Liver (tissue), 3 donors: ENCODE results near the gene TCERG1L.

Source experiments
- ATF3 ChIP-seq: IDR thresholded peaks from 2 replicates; pipeline ENCODE4 v1.6.1; 2016; ENCODE audit warnings: antibody characterized with exemption
- EGR1 ChIP-seq, 2 donors: IDR thresholded peaks; 2 replicates each; pipeline ENCODE4 v1.6.1; 2016 to 2018; ENCODE audit warnings: antibody characterized with exemption in 2 of 2, low read depth in 2 of 2
- FOXA1 ChIP-seq: IDR thresholded peaks from 2 replicates; pipeline ENCODE4 v1.6.1; 2016; ENCODE audit warnings: antibody characterized with exemption
- FOXA2 ChIP-seq: IDR thresholded peaks from 2 replicates; pipeline ENCODE4 v1.6.1; 2016; ENCODE audit warnings: antibody characterized with exemption
- GABPA ChIP-seq, 2 donors: IDR thresholded peaks in 1 of 2; conservative IDR thresholded peaks in 1 of 2; 2 replicates each; pipeline ENCODE4 v1.6.1; 2016; ENCODE audit warnings: antibody characterized with exemption in 2 of 2, mild to moderate bottlenecking in 1 of 2, moderate library complexity in 1 of 2
- JUND ChIP-seq, 2 donors: IDR thresholded peaks; 2 replicates each; pipeline ENCODE4 v1.6.1; 2016; ENCODE audit warnings: antibody characterized with exemption in 2 of 2
- RAD21 ChIP-seq, 2 donors: IDR thresholded peaks; 2 replicates each; pipeline ENCODE4 v1.6.1; 2016; ENCODE audit warnings: antibody characterized with exemption in 2 of 2, mild to moderate bottlenecking in 2 of 2
- REST ChIP-seq: IDR thresholded peaks from 2 replicates; pipeline ENCODE4 v1.6.1; 2016; ENCODE audit warnings: antibody characterized with exemption, mild to moderate bottlenecking
- SP1 ChIP-seq: IDR thresholded peaks from 2 replicates; pipeline ENCODE4 v1.6.1; 2018; ENCODE audit warnings: antibody characterized with exemption, mild to moderate bottlenecking
- TAF1 ChIP-seq: conservative IDR thresholded peaks from 2 replicates; pipeline ENCODE4 v1.6.1; 2016; ENCODE audit warnings: antibody characterized with exemption, mild to moderate bottlenecking
- YY1 ChIP-seq: IDR thresholded peaks from 2 replicates; pipeline ENCODE4 v1.6.1; 2016; ENCODE audit warnings: antibody characterized with exemption, mild to moderate bottlenecking
- ZBTB33 ChIP-seq: IDR thresholded peaks from 2 replicates; pipeline ENCODE4 v1.6.1; 2016; ENCODE audit warnings: antibody characterized with exemption
- TF ChIP-seq, protein P1 (sequence below): fragments of 150-350 bp; IDR thresholded peaks from 2 replicates; pipeline ENCODE4 v1.5.1; 2017; ENCODE audit warnings: improper control_type of control experiment, low read depth, low read length; ENCODE audit not compliant: missing input control
- TF ChIP-seq, protein P2 (sequence below): IDR thresholded peaks from 2 replicates; pipeline ENCODE4 v1.6.1; 2016; ENCODE audit warnings: antibody characterized with exemption
- donor health status: healthy.
- donor health status: healthy.

- TF ChIP-seq, protein P1, sequence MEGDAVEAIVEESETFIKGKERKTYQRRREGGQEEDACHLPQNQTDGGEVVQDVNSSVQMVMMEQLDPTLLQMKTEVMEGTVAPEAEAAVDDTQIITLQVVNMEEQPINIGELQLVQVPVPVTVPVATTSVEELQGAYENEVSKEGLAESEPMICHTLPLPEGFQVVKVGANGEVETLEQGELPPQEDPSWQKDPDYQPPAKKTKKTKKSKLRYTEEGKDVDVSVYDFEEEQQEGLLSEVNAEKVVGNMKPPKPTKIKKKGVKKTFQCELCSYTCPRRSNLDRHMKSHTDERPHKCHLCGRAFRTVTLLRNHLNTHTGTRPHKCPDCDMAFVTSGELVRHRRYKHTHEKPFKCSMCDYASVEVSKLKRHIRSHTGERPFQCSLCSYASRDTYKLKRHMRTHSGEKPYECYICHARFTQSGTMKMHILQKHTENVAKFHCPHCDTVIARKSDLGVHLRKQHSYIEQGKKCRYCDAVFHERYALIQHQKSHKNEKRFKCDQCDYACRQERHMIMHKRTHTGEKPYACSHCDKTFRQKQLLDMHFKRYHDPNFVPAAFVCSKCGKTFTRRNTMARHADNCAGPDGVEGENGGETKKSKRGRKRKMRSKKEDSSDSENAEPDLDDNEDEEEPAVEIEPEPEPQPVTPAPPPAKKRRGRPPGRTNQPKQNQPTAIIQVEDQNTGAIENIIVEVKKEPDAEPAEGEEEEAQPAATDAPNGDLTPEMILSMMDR = no peak
- no peak for TF ChIP-seq RAD21 (IDR thresholded peaks at IDR 0.05)
- no peak for TF ChIP-seq JUND (IDR thresholded peaks at IDR 0.05)
- TF ChIP-seq TAF1 = no peak
- TF ChIP-seq, protein P2, sequence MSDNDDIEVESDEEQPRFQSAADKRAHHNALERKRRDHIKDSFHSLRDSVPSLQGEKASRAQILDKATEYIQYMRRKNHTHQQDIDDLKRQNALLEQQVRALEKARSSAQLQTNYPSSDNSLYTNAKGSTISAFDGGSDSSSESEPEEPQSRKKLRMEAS = no peak
- TF ChIP-seq SP1 = no peak
- no peak for TF ChIP-seq YY1
- no peak for TF ChIP-seq ZBTB33
- TF ChIP-seq REST = no peak
- TF ChIP-seq EGR1 (IDR thresholded peaks at IDR 0.05; ENCODE audit: low read depth in 2 of 2) = no peak
- TF ChIP-seq GABPA (IDR thresholded peaks at IDR 0.05 in 1 of 2, conservative IDR thresholded peaks at IDR 0.05 in 1 of 2) = no peak
- no peak for TF ChIP-seq ATF3
- no peak for TF ChIP-seq FOXA1
- TF ChIP-seq FOXA2 = no peak
Observed at GRCh38 chr10:131248376-131249165, 63.0 kb downstream of the TCERG1L start.
